ENCODE data around the gene ENTREP1. TPM values are rescaled to one million over a fixed set of nuclear protein-coding genes. Genes with fewer than 3 reads are reported as not detected.

The ENTREP1 gene
- polyA plus RNA-seq (2011; rRNA removed) (0.02 and 0.07 TPM in 2 replicates), polyA minus RNA-seq (2011; rRNA and poly(A)+ RNA removed) (not detected in 2 replicates)

GRCh38 chr9:69324549-69325401 lies at the start of gene ENTREP1:
Gene ENTREP1, plus strand, starts transcription at chr9:69325215. Its CDS starts 95 bp downstream, at chr9:69325310.
- TF ChIP-seq CTCF (IDR thresholded peaks at IDR 0.05; ENCODE audit: insufficient read depth, low read depth, low read length), result no peak
- ChIA-PET POLR2A (no interaction called here), CTCF (no interaction called here)
- Histone ChIP-seq H3K36me3 (ENCODE audit: control insufficient read depth, insufficient read depth, low read length) (no peaks in the 10 kb centered on the region), H3K4me3 (ENCODE audit: low read depth, low read length) (peak within 1 kb of the TSS; percentile 33), H3K27me3 (ENCODE audit: control insufficient read depth, insufficient read depth, low read length) (peaks cover 28% of the 10 kb centered on the region)
- no peak for DNase-seq (ENCODE audit: low read depth)

GRCh38 chr9:69276775-69277174 lies 48.2 kb upstream of the ENTREP1 start:
- Histone ChIP-seq H3K36me3 (ENCODE audit: control insufficient read depth, insufficient read depth, low read length) (no peaks in the 10 kb centered on the region), H3K27me3 (ENCODE audit: control insufficient read depth, insufficient read depth, low read length) (no peaks in the 10 kb centered on the region; the same call in 1 of the 2 replicates), H3K4me3 (ENCODE audit: low read depth, low read length) (no peak overlapping the region)
- DNase-seq (ENCODE audit: low read depth), result no peak
- no peak for TF ChIP-seq CTCF (IDR thresholded peaks at IDR 0.05; ENCODE audit: insufficient read depth, low read depth, low read length)
- ChIA-PET POLR2A (no interaction called here), CTCF (no interaction called here)

- ChIA-PET POLR2A (no interaction called here), CTCF (no interaction called here)
- H3K27me3 ChIP-seq (ENCODE audit: control insufficient read depth, insufficient read depth, low read length), result no peaks in the 10 kb centered on the region; the same call in 1 of the 2 replicates
- H3K36me3 ChIP-seq (ENCODE audit: control insufficient read depth, insufficient read depth, low read length), result no peaks in the 10 kb centered on the region
- DNase-seq (ENCODE audit: low read depth), result no peak
- H3K4me3 ChIP-seq (ENCODE audit: low read depth, low read length), result no peak overlapping the region
- no peak for TF ChIP-seq CTCF (IDR thresholded peaks at IDR 0.05; ENCODE audit: insufficient read depth, low read depth, low read length)
These were observed 45.8 kb upstream of the ENTREP1 start for GRCh38 chr9:69279084-69279731.

- H3K4me3 ChIP-seq (ENCODE audit: low read depth, low read length), result no peak overlapping the region
- no peaks in the 10 kb centered on the region for H3K36me3 ChIP-seq (ENCODE audit: control insufficient read depth, insufficient read depth, low read length)
- DNase-seq (ENCODE audit: low read depth), result no peak
- H3K27me3 ChIP-seq (ENCODE audit: control insufficient read depth, insufficient read depth, low read length), result no peaks in the 10 kb centered on the region; the same call in 1 of the 2 replicates
- ChIA-PET POLR2A (no interaction called here), CTCF (no interaction called here)
- TF ChIP-seq CTCF (IDR thresholded peaks at IDR 0.05; ENCODE audit: insufficient read depth, low read depth, low read length), result no peak
These were observed 45.3 kb upstream of the ENTREP1 start for GRCh38 chr9:69279733-69280132.

GRCh38 chr9:69283003-69283402 lies 42.0 kb upstream of the ENTREP1 start:
- ChIA-PET CTCF (no interaction called here), POLR2A (no interaction called here)
- no peak for TF ChIP-seq CTCF (IDR thresholded peaks at IDR 0.05; ENCODE audit: insufficient read depth, low read depth, low read length)
- no peaks in the 10 kb centered on the region for H3K36me3 ChIP-seq (ENCODE audit: control insufficient read depth, insufficient read depth, low read length)
- no peak overlapping the region for H3K4me3 ChIP-seq (ENCODE audit: low read depth, low read length)
- no peak for DNase-seq (ENCODE audit: low read depth)
- no peaks in the 10 kb centered on the region for H3K27me3 ChIP-seq (ENCODE audit: control insufficient read depth, insufficient read depth, low read length)
